ENCODE results near the gene AKT1S1.

AKT1S1 gene

DNA sequence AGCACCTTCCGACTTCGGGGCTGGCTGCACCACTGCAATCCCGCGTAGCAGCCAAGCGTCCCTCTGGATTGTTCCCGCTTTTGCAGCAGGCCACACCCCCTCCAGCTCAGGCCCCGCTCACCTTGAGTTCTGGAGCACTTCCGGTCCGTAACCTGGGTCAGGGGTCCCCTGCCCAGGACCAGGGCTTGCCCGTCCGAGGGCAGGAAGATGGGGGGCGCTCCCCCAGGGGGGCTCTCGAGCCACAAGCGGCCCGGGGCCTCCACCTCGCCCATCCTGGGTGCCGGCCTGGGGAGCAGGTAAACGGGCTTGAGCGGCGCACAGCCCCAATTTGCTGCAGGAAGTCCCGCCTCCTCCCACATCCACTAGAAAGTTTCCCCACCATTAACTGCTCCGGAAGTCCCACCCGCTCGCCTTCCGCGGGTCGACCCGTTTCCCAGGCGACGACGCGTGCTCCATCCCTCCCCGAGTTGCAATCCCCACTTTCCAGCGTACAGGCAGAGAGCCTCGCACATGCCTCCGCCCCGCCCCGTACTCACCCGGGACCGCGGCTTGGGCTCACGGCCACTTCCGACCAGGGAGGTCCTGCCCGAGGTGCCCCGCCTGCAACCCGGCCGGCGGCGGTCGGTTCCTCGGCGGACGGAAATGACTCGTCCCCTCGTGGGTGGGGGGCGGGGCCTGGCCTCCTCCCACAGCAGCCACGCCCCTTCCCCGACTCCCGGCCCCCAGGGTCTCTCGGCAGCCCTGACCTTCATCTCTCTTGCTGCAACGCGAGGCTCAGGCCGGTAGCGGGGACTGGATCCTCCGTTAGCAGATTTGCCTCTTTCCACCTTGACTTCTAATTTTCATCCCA, 10.0 kb downstream of the AKT1S1 start, which contains the start of gene PNKP:
Gene PNKP (minus strand): TSS at position 644 of the 850 bp plus-strand sequence. CDS start 372 bp downstream, at position 272.
- peak; percentile 81 to 89 for DNase-seq

- DNase-seq: no peak
These were observed 12.3 kb downstream of the AKT1S1 start for GRCh38 chr19:49864890-49865289.

DNA sequence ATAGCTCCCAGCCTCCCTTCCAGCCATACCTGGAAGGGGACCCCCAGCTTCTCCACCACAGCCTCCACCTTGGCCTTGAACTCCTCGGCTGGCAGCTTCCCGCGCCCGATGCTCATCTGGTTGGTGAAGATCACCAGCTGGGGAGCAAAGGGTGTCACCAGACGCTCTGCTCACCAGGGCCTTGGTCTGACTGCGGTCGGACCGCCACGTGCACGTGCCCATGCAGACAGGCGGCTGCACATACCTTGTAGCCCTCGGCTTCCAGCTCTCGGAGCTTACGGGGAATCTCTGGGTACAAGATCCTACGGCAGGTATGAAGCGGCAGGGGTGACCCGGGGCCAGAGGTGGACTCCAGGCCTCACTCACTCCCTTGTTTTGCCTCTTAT, 13.2 kb downstream of the AKT1S1 start:
- no peak for DNase-seq

DNA sequence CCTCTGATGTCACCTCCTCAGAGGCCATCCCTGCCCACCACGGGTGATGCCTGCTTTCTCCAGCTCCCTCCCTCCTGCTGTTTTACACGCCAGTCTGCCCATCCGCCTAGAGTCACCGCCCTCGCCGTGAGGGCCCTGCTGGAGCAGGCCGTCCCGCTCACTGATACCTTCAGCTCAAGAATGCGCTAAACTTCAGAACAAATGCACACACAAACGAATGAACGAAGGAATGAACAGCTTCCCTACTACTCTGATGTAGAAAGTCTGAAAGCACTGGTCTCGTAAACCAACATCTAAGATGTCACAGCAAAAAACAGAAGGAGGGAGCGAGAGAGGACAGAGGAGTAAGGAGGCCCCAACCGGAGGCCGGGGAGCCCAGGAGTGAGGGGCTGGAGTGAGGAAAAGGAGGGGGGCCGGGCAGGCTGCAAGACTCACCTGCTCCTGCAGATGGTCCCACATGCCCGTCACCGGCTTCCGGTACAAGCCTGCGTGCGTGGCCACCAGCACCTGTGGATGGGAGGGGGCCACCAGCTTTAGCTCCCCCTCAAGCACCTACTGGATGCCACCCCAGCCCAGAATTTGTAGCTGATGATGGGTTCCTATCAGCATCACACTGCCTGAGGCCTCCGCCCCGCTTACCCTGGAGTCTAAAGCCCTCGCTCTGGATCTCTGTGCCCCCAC, 13.8 kb downstream of the AKT1S1 start:
- DNase-seq: no peak

GRCh38 chr19:49862391-49863253, 14.5 kb downstream of the AKT1S1 start:
- DNase-seq: no peak

- no peak for DNase-seq
These were observed 15.4 kb downstream of the AKT1S1 start for GRCh38 chr19:49861541-49862378.

DNA sequence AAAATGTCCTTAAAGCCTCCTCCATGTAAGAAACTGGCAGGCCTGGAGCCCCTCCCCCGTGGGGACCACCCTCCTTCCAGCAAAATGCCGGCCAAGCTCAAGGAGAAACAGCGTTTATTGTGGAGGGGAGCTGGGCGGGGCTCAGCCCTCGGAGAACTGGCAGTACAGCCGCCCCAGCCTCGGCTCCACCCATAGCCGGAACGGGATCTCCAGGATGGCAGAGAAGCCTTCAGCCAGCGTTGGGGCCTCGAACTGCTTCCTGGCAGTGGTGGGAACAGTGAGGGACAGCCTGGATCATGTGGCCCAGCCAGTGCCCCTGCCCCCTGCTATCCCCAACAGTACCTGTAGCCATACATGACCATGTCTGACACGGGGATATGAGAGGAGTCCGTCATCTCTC, 16.0 kb downstream of the AKT1S1 start:
- no peak for DNase-seq

DNA sequence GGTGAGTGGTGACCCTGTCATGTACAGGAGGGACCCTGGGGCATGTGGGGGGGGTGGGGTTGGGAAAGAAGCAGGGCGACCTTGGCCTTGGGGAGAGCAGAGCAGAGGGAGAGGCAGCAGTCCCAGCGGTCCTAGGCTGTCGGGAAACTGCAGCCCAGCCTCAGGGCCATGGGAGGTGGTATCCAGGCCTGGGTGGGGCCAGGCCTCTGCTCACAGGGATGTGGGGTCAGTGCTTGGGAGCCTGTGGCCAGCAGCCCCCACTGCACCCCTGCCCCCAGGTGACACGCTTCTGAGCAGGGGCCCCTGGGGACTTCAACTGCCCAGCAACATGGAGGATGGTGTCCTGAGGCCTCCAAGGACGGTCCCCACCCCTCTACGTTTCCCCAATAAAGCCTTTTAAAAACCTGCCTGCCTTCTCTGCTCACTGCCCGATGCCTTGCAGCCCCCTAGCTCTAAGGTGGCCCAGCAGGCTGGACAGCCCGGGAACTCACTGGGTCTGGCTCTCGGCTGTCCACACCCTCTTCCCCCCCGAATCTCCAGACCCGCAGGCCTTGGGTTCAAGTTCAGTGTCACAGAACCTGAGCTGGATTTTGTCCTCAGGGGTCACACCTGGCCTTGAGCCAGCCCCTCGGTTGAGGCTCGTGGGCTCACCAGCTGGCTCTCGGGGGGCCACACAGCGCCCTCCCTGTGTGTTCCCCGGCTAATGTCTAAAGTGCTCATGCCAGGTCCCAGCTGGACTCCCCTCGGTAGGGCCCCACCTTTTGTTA, 16.6 kb downstream of the AKT1S1 start:
- DNase-seq: no peak

DNA sequence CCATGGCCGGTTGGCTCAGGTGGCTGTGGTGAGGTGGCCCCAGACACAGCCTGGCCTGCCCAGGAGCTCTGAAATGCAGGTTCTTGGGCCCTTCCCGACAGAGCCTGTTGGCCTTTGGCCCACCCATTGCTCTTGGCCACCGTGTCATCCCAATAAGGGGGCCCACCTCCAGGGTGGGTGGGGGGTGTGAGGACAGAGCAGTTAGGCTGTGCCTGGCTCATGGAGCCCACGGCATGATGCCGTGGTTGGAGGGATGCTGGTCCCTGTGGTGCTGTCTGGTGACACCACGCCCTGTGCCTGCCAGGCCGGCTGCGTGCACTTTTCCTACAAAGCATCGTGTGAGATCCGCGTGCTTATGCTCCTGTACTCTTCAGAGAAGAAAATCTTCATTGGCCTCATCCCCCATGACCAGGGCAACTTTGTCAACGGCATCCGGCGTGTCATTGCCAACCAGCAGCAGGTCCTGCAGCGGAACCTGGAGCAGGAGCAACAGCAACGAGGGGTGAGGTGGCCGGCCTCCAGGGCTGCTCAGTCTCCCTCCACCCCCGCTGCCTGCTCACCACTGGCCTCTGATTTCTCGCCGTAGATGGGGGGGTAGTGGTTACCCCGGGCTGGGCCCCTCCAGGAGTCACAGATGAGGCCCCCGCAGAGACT, 17.3 kb downstream of the AKT1S1 start:
- no peak for DNase-seq

DNA sequence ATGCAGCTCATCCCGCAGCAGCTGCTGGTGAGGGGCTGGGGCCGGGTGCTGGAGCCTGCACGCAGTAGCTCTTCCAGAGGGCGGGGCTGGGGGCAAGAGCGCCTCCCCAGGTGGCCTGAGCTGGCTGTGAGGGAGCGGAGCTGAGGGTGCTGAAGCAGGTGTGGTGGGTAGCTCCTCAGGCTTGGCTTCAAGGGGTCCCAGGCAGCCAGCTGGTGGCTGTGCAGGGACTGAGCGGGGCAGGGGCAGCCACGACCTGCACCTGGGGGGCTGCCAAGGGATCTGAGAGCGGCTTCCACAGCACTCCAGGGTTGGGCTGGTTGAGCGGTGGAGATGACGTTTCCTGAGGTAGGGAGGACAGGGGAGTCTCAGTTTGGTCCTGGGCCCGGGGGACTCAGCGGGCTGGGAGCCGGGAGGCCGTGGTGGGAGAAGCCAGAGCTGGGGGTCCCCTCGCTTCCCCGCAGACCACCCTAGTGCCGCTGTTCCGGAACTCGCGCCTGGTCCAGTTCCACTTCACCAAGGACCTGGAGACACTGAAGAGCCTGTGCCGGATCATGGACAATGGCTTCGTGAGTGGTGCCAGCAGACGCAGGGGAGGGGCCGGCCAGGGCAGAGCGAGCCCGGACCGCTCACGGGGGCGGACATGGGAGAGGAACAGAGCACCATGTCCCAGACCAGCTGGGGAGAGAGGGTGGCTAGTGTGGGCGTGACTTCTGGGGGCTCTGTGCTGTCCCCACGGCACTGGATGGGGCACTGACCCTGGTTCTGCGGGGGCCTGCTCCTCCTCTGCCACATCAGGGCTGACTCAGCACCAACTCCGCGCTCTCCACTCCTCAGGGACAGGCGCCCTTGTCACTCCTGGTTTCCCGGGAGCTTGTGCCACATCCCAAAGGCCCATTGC, 18.8 kb downstream of the AKT1S1 start:
- DNase-seq: no peak

GRCh38 chr19:49857838-49858087, 19.4 kb downstream of the AKT1S1 start:
- DNase-seq: no peak

GRCh38 chr19:49857061-49857837, 19.9 kb downstream of the AKT1S1 start:
- DNase-seq: no peak

GRCh38 chr19:49856574-49857021, 20.6 kb downstream of the AKT1S1 start:
- DNase-seq: no peak

DNA sequence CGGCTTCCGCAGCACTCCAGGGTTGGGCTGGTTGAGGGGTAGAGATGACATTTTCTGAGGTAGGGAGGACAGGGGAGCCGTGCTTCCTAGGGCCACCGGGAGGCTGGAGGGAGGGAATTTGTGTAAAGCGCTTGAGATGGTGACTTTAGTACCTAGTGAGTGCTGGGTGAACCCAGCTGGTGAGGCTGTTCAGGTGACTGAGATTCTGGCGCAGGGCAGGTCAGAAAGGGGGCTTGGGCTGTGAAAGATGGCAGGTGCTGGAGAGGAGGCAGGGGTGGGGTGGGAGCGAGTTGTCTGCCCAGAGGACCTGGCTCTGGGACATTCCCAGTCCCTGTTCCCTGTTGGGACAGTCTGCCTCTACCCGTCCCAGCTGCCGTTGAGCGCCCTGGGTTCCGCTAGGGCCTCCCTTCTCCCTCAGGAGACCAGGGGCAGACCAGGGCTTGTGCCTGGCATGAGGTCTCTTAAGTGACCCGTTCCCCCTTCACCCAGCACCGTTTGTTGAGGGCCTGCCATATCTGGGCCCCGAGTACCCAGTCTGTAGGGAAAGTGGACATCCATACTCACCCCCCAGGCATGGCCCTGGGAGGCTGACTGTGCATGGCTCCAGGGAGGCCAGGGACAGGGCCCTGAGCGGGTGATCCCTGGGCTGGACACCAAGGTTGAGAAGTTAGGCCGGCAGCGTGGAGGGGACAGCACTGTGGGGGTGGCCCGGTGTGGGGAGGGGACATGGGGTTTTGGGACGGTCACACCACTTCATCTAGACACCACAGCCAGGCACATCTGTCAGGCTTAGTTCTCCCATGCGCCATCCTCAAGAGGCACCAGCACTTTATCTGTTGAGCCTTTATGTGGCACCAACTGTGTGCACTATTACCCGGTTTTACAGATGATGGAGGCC, 21.2 kb downstream of the AKT1S1 start:
- DNase-seq: no peak

- DNase-seq: no peak
These were observed 21.9 kb downstream of the AKT1S1 start for GRCh38 chr19:49855277-49855675.

- no peak for DNase-seq
These were observed 22.5 kb downstream of the AKT1S1 start for GRCh38 chr19:49854378-49855263.

GRCh38 chr19:49853852-49854377, 23.2 kb downstream of the AKT1S1 start:
- DNase-seq: no peak

All from NCI-H2081 (cell line).